NB4 (cell line): ENCODE data around the gene NXN.

Source experiments
- CTCF ChIP-seq: IDR thresholded peaks from one replicate; pipeline ENCODE4 v1.5.1; 2012; ENCODE audit warnings: low read depth, low read length
- POLR2A ChIP-seq: IDR thresholded peaks from 2 replicates; pipeline ENCODE4 v1.6.1; 2011; ENCODE audit warnings: mild to moderate bottlenecking; ENCODE audit not compliant: insufficient read length; ENCODE audit errors: extremely low read depth

- TF ChIP-seq CTCF: no peak
- TF ChIP-seq POLR2A: no peak
These were observed 25.8 kb downstream of the NXN start for GRCh38 chr17:953767-954166.
